ENCODE results near the gene CACNA1B. TPM values are rescaled to one million over a fixed set of nuclear protein-coding genes. Genes with fewer than 3 reads are reported as not detected.
"Not testable (repeated sequence)": the region's sequence is repeated elsewhere in the genome, so short reads cannot be mapped to it uniquely, and the experiment has no call there.

The CACNA1B gene
- total RNA-seq, 1 experiment from 2014 or later = not detected

DNA sequence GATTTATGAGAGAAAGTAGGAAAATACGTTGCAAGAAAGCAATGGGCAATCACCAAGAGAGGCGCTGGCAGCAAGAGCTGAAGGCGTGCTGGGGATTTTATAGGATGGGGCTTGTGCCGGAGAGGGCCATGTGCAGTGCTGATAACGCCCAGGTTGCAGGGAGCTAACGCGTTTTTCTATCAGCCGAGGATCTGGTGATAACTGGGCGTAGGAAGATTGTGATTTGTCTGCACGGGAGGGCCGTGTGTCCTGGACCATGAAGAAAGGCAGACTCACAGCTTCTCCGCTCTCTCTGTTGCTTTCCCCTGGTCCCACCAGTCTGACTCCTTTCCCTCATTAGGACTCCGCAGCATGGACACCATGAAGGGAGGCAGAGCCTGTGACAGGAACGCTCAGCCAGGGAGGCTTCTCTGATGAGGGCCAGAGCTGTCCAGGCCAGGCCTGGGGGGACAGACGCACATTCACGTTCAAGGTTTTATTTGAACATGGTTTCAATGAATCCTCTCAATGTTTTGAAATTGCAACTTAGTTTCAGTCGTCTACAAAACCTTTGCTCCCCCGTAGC lies 11.9 kb upstream of the CACNA1B start:
- DNase-seq (ENCODE audit: extremely low read depth, low read depth) = no peak

DNA sequence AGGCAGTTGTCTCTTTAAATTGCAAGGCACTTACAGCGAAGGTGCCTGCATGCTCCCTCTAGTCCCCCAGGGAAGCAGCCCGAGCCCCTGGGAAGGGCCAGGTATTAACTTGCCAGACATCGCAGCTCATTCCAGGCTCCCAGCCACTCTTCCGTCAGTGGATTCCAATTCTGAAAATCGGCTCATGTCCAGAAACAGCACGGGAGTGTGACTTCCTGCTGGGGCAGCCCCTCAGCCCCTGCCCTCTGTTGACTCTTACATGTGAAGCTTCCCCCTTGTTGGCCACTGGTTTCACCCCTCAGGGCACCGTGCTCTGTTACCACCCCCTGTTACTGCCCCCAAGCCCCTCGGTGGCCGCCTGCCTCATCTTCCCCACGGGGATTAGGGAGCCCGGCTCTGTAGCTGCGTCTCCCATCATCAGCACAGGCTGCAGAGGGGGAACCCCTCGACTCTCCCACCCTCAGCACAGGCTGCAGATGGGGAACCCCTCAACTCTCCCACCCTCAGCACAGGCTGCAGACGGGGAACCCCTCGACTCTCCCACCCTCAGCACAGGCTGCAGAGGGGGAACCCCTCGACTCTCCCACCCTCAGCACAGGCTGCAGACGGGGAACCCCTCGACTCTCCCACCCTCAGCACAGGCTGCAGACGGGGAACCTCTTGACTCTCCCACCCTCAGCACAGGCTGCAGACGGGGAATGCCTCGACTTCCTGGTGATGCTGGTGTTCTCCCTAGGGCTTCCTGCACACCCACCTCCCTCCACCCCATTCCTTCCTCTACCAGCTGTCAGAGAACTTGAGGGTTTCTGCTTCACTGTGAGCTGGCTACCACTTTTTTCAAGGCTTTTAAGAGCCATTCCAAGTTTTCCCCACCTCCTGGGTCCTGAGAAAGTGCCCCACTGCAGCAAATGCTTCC lies 11.1 kb upstream of the CACNA1B start:
- no peak for DNase-seq (ENCODE audit: extremely low read depth, low read depth)

DNA sequence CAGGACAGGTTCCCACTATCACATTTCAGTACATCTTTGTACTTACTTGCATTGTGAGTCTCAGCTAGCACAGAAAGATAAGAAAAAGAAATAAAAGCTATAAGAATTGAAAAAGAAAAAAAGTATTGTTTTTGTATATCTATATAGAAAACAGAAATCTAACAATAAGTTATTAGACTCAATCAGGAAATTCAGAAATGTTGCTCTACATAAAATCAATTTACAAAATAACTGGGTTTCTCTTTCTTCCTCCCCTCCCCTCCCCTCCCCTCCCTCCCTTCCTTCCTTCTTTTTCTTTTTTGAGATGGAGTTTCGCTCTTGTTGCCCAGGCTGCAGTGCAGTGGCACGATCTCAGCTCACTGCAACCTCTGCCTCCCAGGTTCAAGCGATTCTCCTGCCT lies 7.2 kb upstream of the CACNA1B start:
- no peak for DNase-seq (ENCODE audit: extremely low read depth, low read depth)

DNA sequence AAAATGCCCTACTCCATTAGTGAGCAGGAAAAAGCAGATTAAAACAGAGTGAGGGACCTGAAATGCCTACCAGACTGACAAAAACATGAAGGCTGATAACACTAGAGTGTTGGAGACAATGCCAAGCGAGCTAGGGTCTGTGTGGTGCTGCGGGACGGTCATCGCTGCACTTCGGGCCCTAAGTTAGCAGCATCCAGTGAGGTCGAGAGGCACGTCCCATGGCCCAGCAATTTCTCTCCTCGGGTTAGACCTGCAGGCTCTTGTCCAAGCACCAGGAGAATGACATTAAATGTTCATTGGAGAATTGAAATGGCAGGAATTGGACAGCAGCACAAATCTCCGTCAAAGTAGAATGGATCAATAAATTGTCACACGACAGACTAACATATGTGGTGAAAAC lies 5.3 kb upstream of the CACNA1B start:
- DNase-seq (ENCODE audit: extremely low read depth, low read depth) = no peak

DNA sequence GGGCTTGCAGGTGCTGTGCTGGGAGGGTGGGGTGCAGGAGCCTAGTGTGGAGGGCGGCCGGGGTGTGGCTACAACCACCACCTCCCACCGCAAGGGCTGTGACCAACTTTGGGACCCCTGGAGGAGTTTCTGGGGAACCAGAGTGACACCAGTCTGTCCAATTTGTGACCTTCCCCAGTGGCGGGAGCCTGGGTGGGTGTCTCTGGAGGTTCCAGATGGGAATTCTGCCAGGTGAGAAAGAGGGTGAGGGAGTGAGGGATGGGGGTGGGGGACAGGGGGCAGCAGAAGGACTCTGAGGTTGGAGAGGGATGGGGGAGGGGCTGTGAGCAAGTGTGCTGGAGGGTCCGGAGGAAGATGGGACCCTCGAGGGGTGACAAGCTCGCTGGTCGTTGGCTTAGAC lies 4.2 kb upstream of the CACNA1B start:
- DNase-seq (ENCODE audit: extremely low read depth, low read depth) = no peak

DNA sequence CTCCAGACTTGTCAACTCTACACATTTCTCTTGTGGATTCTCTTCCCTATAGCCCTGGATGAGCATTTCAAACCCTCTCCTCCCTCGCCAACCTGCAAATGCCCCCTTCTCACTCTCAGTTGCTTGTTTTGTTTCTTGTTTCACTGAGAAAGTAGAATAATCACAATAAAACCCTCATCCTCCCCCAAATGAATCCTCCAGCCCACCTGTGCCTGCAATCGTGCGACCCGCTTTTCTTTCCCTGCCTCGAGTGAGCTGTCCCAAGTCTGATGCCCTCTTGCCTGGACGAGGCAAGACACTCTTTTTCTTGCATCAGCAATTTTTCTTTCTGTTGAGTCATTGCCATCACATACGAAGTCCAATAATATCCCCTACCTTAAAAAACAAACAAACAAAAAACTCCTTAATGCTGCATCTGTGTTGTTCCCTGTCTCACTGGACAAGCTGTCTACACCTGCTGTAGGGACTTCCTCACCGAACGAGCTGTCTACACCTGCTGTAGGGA lies 3.7 kb upstream of the CACNA1B start:
- DNase-seq (ENCODE audit: extremely low read depth, low read depth) = no peak

DNA sequence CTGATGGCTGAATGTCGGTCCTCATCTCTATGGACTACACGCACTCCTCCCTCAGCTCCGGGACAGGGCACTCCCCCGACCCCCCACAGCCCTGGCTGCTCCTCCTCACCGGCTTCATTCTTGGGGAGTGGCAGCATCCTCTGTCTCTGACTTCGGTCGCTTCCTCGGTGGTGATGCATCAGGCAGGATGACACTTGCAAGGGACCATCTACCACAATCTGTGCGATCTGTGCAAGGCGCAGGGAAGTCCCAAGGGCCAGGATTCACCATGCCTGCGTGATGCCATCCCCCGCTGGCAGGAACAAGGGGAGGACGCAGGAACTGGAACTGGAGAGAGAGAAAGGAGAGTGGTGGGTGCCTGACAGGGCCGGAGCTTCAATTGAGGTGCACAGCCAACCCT lies 2.2 kb upstream of the CACNA1B start:
- DNase-seq (ENCODE audit: extremely low read depth, low read depth) = no peak

DNA sequence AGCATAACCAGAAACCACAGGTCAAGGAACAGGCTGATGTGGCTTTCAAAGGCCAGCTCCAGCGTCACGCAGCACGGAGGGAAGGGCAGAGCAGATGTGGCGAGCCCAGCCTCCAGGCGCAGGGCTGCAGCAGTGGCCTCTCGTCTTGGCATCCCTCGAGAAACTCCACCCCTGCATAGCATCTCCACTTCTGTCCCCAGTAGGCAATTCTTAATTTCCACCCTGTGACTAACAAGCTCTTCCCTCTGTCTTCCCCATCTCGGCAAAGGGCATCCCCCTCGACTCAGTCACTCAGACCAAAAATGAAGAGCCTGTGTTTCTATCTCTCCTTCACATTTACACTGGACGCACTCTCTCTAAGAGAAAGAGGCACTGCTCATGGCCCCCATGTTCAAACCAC lies 1.7 kb upstream of the CACNA1B start:
- DNase-seq (ENCODE audit: extremely low read depth, low read depth) = no peak

DNA sequence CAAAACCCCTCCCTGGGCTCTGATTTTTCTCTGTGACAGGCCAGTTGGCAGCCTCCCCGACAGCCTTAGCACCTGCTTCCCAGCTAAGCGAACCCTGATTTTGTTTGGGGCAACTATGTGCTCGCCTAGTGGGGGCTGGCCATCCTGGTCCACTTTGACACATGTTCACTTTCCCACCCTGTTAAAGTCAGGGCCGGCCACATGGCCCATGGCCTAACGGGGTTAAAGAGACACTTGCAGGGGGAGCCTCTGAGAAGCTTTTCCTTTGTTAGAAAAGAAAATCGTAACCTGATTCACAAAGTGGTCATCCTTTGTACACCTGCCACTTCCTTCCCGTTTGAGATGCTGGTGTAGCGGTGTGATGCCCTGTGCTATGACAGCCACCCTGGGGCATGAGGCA lies 1.3 kb upstream of the CACNA1B start:
- no peak for DNase-seq (ENCODE audit: extremely low read depth, low read depth)

DNA sequence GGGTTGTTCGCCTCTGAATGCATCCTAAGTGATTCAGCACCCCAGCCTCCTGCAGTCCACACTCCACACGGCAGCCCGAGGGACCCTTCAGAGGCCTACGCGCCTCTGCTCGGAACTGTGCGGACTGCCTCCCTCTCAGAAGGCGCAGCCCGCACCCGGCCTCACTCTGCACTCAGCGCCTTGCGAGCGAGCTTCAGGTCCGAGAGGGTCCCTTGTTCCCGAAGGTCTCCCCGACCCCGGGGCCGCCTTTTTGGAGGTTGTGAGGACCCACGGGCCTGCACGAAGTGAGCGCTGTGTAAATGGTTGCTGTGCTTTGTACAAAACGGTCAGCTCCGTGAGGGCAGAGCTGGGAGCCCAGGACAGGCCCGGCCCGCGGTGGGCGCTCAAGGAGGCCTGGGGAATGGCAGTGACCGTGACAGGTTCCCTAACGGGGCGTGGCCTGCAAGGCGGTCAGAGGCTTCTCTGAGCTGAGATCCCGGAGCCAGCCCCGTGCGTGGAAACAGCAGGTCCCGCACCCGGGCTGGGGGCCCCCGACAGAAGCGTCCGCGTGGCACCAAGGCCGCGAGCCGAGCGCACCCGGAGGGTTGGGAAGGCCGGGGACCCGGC lies 698 bp upstream of the CACNA1B start:
- DNase-seq (ENCODE audit: extremely low read depth, low read depth) = no peak

DNA sequence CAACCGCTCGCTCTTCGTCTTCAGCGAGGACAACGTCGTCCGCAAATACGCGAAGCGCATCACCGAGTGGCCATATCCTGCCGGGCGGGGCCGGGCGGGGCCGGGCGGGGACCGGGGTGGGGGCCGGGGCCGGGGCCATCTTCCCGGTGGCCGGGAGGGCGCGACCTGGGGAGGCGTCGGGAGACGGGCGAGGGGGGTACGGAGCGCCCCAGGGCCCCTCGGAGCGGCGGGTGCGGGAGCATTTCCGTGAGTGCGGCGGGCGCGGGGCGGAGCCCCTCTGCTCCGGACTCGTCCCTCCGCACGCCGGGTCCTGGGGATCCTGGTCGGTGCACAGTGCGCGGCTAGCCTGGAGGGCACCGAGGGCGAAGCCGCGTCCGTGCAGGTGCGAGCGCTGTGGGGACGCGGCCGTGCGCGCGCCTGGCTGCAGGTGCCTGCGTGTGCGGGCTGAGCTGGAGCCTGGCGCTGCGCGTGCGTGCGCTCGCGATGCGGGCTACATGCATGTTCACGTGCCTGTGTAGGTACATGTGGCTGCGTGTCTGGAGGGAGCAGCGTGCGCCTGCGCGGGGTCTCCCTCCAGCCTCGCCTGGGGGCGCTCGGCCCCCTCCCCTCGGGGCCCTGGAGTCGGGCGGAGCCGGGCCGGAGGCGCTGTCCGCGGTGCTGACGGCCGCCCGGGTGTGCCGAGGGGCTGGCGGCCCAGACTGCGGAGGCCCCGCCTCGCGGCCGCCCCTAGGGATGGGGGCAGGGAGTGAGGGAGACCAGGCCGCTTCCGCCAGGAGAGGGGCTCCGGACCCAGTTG lies 762 bp downstream of the CACNA1B start:
- DNase-seq (ENCODE audit: extremely low read depth, low read depth) = no peak

DNA sequence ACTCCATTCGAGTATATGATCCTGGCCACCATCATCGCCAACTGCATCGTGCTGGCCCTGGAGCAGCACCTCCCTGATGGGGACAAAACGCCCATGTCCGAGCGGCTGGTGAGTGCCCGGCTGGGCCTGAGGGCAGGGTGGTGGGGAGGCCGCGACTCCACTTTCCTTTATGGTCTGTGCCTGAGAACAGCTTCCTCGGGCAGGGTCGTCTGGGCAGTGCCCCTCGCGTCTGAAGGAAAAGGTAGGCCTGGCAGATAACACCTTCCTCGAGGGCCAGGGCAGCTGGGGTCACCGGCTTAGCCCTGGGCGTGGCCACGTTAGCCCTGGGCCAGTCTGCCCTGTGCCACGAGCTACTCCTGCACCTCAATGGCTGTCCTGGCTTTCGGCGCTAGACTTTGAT lies 1.5 kb downstream of the CACNA1B start:
- DNase-seq (ENCODE audit: extremely low read depth, low read depth) = no peak

DNA sequence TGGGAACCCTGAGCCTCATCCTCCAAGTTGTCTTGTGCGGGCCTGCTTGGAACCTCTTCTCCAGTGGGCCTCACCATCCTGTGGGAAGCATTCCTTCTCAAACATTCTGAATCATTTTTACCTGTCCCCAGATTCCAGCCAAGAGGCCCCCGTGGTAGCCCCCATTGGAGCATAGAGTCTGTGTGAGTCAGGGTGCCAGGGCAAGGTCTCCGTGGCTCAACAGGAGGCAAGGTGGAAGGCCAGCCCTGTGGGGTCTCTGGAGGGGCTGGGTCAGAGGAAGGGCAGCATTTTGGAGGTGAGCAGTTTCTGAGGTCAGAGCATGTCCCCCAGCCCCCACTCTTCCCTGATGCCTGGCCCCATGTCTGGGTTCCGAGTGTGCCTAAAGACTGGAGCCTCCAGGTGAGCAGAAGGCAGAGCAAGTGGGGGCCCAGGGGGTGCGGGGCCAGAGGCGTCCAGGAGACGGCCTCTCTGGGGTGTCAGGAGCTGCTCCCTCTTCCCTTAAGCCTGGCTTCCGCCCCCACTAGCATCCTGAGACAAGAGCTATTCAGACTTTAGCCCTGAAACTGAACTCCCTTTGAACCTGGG lies 2.1 kb downstream of the CACNA1B start:
- DNase-seq (ENCODE audit: extremely low read depth, low read depth) = no peak

DNA sequence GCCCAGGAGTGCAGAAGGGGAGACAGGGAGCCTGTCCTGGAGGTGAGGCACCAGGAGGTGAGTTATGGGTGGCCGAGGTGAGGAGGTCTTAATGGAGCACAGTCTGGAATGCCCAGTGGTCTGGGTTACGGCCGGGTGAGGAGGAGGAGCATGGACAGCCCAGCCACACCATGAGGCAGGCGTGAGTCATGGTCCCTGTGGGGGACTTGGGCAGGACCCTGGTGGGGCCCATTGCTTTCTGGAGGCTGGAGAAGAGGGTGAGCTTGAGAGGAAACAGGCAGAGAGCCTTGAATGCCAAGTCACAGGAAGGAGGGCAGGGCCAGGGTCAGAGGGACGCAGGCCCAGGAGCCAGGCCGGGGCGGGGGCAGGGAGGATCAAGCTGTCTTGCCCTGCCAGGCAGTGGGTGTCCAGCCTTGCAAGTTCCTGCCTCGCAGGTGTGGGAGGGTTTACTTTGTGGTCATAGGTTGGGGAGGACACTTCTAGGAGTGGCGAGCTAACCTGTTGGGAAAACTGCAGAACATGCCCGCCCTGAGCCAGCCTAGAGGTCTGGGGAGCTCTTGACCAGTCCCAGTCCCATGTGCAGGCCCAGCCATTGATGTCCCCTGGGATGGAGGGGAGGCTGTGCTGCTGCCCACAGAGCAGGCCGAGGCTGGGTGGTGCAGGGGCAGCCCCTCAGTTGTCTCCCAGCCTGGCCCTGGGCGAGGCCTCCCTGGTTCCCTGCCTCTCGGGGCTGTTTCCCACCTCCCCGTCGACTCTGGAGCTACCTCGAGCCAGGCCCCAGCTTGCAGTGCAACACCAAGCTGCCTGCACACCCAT lies 2.8 kb downstream of the CACNA1B start:
- no peak for DNase-seq (ENCODE audit: extremely low read depth, low read depth)

DNA sequence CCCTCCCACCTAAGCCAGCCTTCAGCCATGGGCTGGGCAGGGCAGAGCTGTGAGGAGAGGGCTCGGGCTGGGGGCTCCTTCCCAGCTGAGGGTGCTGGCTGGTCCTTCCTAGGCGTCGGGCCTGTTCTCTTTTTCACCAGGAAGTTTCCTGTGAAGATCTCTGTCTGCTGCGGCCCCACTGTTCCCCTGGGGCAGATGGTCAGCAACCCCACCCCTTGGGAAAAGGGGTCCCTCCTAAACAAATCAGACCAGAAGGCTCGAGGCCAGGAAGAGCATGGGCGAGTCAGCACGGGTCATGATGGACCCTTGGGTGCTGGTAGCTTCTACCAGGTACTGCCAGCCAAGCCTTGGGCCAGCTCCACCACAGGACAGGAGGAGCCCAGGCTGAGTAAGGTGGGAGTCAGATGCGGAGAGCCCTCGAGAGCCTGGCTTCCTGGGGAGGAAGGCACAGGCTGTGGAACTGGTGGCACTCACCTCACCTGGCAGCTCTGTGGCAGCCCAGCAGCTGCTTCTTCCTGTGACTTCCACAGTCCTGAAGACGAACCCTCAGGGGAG lies 3.5 kb downstream of the CACNA1B start:
- DNase-seq (ENCODE audit: extremely low read depth, low read depth) = no peak

DNA sequence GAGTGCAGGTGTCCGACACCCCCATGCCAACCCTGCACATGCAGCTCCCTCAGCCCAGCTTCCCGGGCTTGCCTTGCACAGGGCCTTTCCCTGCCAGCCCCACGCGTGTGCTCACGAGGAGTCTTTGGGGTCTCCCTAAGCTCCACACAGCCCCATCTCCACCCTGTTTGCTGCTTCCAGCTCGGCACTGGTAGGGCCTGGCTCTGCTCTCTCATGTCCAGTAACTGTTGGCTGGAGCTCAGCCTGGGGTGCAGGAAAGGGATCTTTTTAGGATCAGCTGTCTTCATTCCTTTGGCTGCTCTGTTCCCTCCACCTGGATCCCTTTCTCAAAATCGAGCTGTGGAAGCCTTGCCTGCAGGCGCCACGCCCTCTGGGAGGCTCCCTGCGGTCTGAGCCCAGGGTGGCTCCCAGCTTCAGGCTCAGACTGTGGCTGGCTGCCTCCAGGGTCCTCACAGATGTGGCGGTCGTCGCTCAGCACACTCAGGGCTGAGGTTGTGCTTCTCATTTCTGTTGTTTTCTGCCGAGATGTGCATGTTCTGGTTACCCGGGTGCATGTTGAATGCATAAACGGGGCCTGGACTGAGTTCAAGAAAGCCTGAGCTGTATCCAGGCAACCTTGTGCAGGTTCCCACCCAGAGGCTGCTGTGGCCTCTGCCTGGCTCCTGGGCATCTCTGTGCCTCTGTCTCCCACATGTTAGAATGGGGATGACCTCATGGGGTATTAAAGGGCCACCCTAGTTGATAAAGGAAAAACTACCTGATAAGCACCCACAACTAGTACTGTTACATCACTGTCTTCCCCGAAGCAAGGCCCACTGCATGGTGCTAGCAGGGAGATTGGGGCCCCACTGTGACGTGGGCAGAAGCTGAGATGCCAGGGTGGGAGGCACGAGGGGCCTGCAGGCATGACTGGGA lies 4.3 kb downstream of the CACNA1B start:
- no peak for DNase-seq (ENCODE audit: extremely low read depth, low read depth)

DNA sequence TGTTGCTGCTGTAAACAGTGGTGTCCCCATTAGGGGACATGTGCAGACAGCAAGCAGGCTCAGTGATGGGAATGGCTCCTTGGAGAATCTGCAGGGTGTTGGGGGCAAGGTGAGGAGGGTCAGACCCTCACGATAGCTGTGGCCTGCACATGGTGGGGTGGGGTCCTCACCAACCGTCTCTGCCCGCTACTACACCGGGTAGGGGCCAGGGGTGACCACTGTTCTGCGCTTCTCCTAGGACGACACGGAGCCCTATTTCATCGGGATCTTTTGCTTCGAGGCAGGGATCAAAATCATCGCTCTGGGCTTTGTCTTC lies 4.9 kb downstream of the CACNA1B start:
- DNase-seq (ENCODE audit: extremely low read depth, low read depth) = no peak

DNA sequence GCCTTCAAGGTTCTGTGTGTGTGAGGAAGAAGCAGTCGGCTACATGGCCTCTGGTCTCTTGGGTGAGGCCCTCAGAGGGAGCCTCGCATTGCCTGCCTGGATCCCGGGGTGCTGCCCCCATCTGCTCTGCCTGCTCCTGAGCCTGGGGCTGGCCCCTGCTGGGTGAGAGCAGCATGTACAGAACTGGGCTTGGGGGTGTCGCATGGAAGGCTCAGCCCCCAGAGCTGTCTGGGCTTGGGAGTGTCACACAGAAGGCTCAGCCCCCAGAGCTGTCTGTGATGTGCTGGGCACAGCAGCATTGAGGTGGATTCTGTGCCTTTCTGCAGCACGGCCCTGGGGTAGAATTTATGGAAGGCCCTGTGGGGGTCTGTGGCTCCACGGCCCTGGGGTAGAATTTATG lies 6.4 kb downstream of the CACNA1B start:
- not testable (repeated sequence) for DNase-seq (ENCODE audit: extremely low read depth, low read depth)

DNA sequence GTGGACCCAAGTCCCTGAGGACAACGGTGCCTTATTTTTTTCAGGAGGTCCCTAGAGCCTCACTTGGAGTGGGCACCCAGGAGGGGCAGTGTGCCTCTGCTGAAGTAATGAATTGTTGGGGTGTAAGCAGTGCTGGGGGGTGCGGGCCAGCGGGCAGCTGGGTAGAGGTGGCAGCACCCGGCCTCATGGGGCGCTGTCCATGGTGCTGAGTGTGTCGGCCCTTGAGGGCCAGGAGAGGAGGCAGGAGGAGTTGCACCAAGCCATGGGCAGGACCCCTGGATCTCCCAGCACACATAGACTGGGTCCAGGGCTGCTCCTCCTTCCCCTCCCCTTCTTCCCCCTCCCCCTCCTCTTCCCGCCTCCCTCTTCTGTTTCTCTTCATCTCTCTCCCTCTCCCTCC lies 7.0 kb downstream of the CACNA1B start:
- not testable (repeated sequence) for DNase-seq (ENCODE audit: extremely low read depth, low read depth)
